Keratinocyte (primary cell): Measurements from ENCODE around the gene DBF4B. TPM values are rescaled to one million over a fixed set of nuclear protein-coding genes. Genes with fewer than 3 reads are reported as not detected.
"Not testable (repeated sequence)": the region's sequence is repeated elsewhere in the genome, so short reads cannot be mapped to it uniquely, and the experiment has no call there.

Source experiments
- DNase-seq: peaks from one replicate; pipeline ENCODE4 v3.0.0-alpha.2; 2011; ENCODE audit warnings: low read depth, missing footprints, low spot score
- FAIRE-seq: peaks from 2 replicates; lab custom pipeline; 2011; peaks lifted over from hg19 to GRCh38; lab: Jason Lieb, UNC
- H2AFZ ChIP-seq: 2 replicates; pipeline ENCODE4 v1.6.0; 2012; ENCODE audit warnings: low read length, control low read depth, inconsistent platforms; ENCODE audit not compliant: control insufficient read depth
- H3K27ac ChIP-seq: 2 replicates; pipeline ENCODE4 v1.5.1; 2011; ENCODE audit warnings: low read length; ENCODE audit not compliant: control insufficient read depth, insufficient read depth
- H3K27me3 ChIP-seq: 3 replicates; pipeline ENCODE4 v1.6.0; 2011; ENCODE audit warnings: low read length; ENCODE audit not compliant: control insufficient read depth, insufficient read depth; ENCODE audit errors: extremely low read depth
- H3K36me3 ChIP-seq, 2 experiments: 2 replicates in 1 of 2; 3 replicates in 1 of 2; pipeline ENCODE4 v1.5.1; 2011; ENCODE audit warnings: low read length in 2 of 2, mild to moderate bottlenecking in 1 of 2; ENCODE audit not compliant: control insufficient read depth in 2 of 2, insufficient read depth in 2 of 2; ENCODE audit errors: extremely low read depth in 1 of 2
- H3K4me1 ChIP-seq: 3 replicates; pipeline ENCODE4 v1.5.1; 2011; ENCODE audit warnings: low read length; ENCODE audit not compliant: control insufficient read depth, insufficient read depth; ENCODE audit errors: extremely low read depth
- H3K4me2 ChIP-seq: 3 replicates; pipeline ENCODE4 v1.6.0; 2011; ENCODE audit warnings: low read depth, low read length; ENCODE audit not compliant: control insufficient read depth, insufficient read depth; ENCODE audit errors: extremely low read depth
- H3K4me3 ChIP-seq, 3 experiments: fragments of 200-600 bp in 1 of 3; sonication (generic) in 1 of 3; 2 replicates in 2 of 3; 3 replicates in 1 of 3; pipeline ENCODE4 v1.5.1; 2011 to 2016; ENCODE audit warnings: low read length in 3 of 3, mild to moderate bottlenecking in 3 of 3, control low read depth in 2 of 3, inconsistent platforms in 1 of 3, low read depth in 1 of 3, mixed read lengths in 1 of 3, mixed run types in 1 of 3, moderate library complexity in 1 of 3; ENCODE audit not compliant: control insufficient read depth in 2 of 3, insufficient read depth in 2 of 3; ENCODE audit errors: extremely low read depth in 1 of 3
- H3K79me2 ChIP-seq: 2 replicates; pipeline ENCODE4 v1.6.0; 2012; ENCODE audit warnings: low read length; ENCODE audit not compliant: control insufficient read depth, insufficient read depth
- H3K9ac ChIP-seq: 3 replicates; pipeline ENCODE4 v1.6.0; 2011; ENCODE audit warnings: low read length; ENCODE audit not compliant: control insufficient read depth, insufficient read depth; ENCODE audit errors: extremely low read depth
- H3K9me1 ChIP-seq: 3 replicates; pipeline ENCODE4 v1.6.0; 2011; ENCODE audit warnings: low read length; ENCODE audit not compliant: control insufficient read depth, insufficient read depth; ENCODE audit errors: extremely low read depth
- H3K9me3 ChIP-seq: 2 replicates; pipeline ENCODE4 v1.5.1; 2012; ENCODE audit warnings: low read depth, low read length; ENCODE audit not compliant: control insufficient read depth
- H4K20me1 ChIP-seq: 3 replicates; pipeline ENCODE4 v1.6.0; 2011; ENCODE audit warnings: low read length; ENCODE audit not compliant: control insufficient read depth, insufficient read depth; ENCODE audit errors: extremely low read depth
- EZH2 ChIP-seq: IDR thresholded peaks from one replicate; pipeline ENCODE4 v1.6.1; 2012; ENCODE audit warnings: inconsistent platforms, mild to moderate bottlenecking, low read length, moderate library complexity
- dilution Hi-C: fragments of 300-500 bp; cut with MboI; formaldehyde crosslinking; loops from one replicate; pipeline ENCODE4 v1.7.0; 2020; ENCODE audit warnings: low sequenced_read_pairs; ENCODE audit not compliant: extremely low pct_ligation_motif_present
- polyA plus RNA-seq, 5 experiments: library from polyadenylated mRNA; depleted of rRNA in 3 of 5; stranded (reverse) in 3 of 5; stranded (forward) in 1 of 5; unstranded in 1 of 5; fragments of >200 nt; gene quantifications; 1 replicate in 1 of 5; 2 replicates in 3 of 5; 3 replicates in 1 of 5; pipeline versions ENCODE4 v1.2.1 to v1.2.3, GENCODE V29; 2011 to 2012; ENCODE audit warnings: missing spikeins in 2 of 5, low read depth in 1 of 5, low replicate concordance in 1 of 5
- TF ChIP-seq, protein P1 (sequence below), 3 experiments: IDR thresholded peaks in 1 of 3; conservative IDR thresholded peaks in 1 of 3; optimal IDR thresholded peaks in 1 of 3; 2 replicates in 2 of 3; 3 replicates in 1 of 3; pipeline versions ENCODE3 to v1.5.1; 2011; ENCODE audit warnings: low read length in 3 of 3, mild to moderate bottlenecking in 3 of 3, moderate library complexity in 2 of 3, control low read depth in 1 of 3, inconsistent platforms in 1 of 3; ENCODE audit not compliant: insufficient read depth in 2 of 3; ENCODE audit errors: extremely low read depth in 1 of 3

DBF4B gene
- polyA plus RNA-seq, 1 donor (not counting 4 experiments of a cell fraction or from before 2014, with no cell fraction given), result 4.0 TPM

DNA sequence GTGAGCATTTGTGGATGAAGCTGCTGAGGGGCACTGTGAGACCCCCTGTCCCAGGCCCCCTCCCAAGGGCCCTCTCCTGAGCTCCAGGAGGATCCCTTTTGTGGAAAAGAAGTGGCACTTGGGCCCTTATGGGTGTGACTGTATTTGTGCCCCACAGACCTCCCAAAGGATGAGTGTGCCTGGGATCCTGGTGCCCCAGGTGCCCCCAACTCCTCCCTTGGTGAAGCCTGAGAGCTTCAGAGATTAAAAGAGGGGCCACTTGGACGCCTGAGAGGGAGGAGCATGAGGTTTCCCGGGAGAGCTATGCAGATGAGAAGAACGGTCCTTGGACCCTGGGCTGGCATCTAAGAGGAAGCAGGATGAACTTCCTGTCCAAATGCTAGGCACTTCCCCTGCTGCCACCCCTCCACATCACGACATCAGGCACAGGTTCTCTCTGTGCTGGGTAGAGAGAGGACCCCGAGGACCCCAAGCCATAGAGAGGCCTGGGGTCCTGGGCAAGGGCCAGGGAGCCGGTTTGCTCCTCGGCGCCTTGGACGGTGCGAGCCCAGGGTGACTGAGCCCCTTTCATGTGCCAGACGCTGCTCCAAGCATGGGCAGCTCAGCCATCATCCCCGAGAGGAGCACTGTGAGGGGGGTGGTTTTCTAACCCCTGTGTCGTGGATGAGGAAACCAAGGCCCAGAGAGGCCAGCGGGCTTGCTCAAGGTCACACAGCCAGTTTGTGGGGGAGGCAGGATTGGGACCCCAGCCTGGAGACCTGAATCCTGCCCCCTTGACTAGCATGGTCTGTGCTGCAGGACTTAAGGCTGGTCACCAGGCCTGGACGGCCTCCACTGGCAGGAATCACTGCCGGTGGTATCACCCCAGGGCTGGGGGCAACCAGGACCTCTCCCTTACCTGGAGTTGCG, 44.7 kb downstream of the DBF4B start:
- DNase-seq (no peak), FAIRE-seq (no peak)
- Histone ChIP-seq H3K9ac (no peak overlapping the region), H3K27ac (no peak overlapping the region), H4K20me1 (no peaks in the 10 kb centered on the region), H3K4me1 (no peaks in the 10 kb centered on the region), H3K27me3 (peaks cover 11% of the 10 kb centered on the region), H3K9me3 (no peaks in the 10 kb centered on the region), H3K4me2 (no peak overlapping the region), H3K4me3 (no peak overlapping the region), H3K36me3 (peaks cover 0 to 12% of the 10 kb centered on the region in 2 experiments), H3K79me2 (no peaks in the 10 kb centered on the region), H3K9me1 (no peaks in the 10 kb centered on the region), H2AFZ (no peak overlapping the region)
- no peak for TF ChIP-seq EZH2
- TF ChIP-seq, protein P1, sequence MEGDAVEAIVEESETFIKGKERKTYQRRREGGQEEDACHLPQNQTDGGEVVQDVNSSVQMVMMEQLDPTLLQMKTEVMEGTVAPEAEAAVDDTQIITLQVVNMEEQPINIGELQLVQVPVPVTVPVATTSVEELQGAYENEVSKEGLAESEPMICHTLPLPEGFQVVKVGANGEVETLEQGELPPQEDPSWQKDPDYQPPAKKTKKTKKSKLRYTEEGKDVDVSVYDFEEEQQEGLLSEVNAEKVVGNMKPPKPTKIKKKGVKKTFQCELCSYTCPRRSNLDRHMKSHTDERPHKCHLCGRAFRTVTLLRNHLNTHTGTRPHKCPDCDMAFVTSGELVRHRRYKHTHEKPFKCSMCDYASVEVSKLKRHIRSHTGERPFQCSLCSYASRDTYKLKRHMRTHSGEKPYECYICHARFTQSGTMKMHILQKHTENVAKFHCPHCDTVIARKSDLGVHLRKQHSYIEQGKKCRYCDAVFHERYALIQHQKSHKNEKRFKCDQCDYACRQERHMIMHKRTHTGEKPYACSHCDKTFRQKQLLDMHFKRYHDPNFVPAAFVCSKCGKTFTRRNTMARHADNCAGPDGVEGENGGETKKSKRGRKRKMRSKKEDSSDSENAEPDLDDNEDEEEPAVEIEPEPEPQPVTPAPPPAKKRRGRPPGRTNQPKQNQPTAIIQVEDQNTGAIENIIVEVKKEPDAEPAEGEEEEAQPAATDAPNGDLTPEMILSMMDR (optimal IDR thresholded peaks at IDR 0.05 in 1 of 3, IDR thresholded peaks at IDR 0.05 in 1 of 3, conservative IDR thresholded peaks at IDR 0.05 in 1 of 3; ENCODE audit: extremely low read depth in 1 of 3, insufficient read depth in 2 of 3, low read length in 3 of 3), result no peak
- dilution Hi-C loops, result no loop called here

DNA sequence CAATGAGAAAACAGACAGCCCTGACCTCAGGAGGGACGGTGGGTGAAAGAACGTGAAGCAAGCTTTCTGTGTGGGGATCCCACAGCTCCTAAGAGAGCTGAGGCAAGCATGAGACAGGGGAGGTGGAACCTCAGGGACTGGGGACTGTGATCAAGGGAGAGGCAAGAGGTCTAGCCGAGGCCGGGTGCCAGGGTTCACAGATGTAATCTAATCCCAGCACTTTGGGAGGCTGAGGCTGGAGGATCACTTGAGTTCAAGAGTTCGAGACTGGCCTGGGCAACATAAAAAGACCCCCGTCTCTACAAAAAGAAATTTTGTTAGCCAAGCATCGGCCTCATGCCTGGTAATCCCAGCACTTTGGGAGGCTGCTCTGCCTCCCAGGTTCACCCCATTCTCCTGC, 45.8 kb downstream of the DBF4B start:
- H3K9me1 ChIP-seq, result no peaks in the 10 kb centered on the region
- H3K27me3 ChIP-seq, result peaks cover 17% of the 10 kb centered on the region
- no peak overlapping the region for H3K9ac ChIP-seq
- DNase-seq (no peak), FAIRE-seq (no peak)
- TF ChIP-seq, protein P1 (optimal IDR thresholded peaks at IDR 0.05 in 1 of 3, IDR thresholded peaks at IDR 0.05 in 1 of 3, conservative IDR thresholded peaks at IDR 0.05 in 1 of 3; ENCODE audit: extremely low read depth in 1 of 3, insufficient read depth in 2 of 3, low read length in 3 of 3), result no peak
- TF ChIP-seq EZH2, result no peak
- peaks cover 0 to 7% of the 10 kb centered on the region in 2 experiments for H3K36me3 ChIP-seq
- dilution Hi-C loops, result no loop called here
- H3K4me2 ChIP-seq, result no peak overlapping the region
- H3K4me1 ChIP-seq, result no peaks in the 10 kb centered on the region
- H3K9me3 ChIP-seq, result no peaks in the 10 kb centered on the region
- no peak overlapping the region for H3K27ac ChIP-seq
- H3K79me2 ChIP-seq, result no peaks in the 10 kb centered on the region
- H4K20me1 ChIP-seq, result no peaks in the 10 kb centered on the region
- H3K4me3 ChIP-seq, result no peak overlapping the region
- no peak overlapping the region for H2AFZ ChIP-seq

DNA sequence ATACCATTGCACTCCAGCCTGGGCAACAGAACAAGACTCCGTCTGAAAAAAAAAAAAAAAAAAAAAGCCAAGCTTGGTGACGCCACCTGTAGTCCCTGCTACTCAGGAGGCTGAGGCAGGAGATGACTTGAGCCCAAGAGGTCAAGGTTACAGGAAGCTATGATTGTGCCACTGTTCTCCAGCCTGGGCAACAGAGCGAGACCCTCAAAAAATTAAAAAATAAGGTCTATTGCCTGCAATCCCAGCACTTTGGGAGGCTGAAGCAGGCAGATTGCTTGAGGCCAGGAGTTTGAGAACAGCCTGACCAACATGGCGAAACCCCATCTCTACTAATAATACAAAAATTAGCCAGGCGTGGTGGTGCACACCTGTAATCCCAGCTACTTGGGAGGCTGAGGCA, 46.7 kb downstream of the DBF4B start:
- dilution Hi-C loops, H3K9ac ChIP-seq, H4K20me1 ChIP-seq, H2AFZ ChIP-seq, H3K4me3 ChIP-seq, H3K9me1 ChIP-seq, DNase-seq, H3K79me2 ChIP-seq, H3K4me1 ChIP-seq, H3K36me3 ChIP-seq, H3K27ac ChIP-seq, FAIRE-seq, H3K4me2 ChIP-seq, H3K9me3 ChIP-seq: not testable (repeated sequence)
- peaks cover 26% of the 10 kb centered on the region for H3K27me3 ChIP-seq
